Lung (tissue), 12 donors: ENCODE results near the gene GMPR. TPM values are rescaled to one million over a fixed set of nuclear protein-coding genes. Genes with fewer than 3 reads are reported as not detected.

Experiments used
- ATAC-seq: fragments of 200-7000 bp; cut with Tn5 transposase; one replicate; pipeline ENCODE4 v1.9.1; 2020; ENCODE audit warnings: moderate number of reproducible peaks; ENCODE audit not compliant: insufficient read depth, low FRiP score
- DNase-seq, 3 donors: peaks; one replicate each; pipeline ENCODE4 v3.0.0-alpha.2; 2013 to 2017
- H3K27ac ChIP-seq, 2 donors: one replicate each; pipeline ENCODE4 v1.5.1; 2013; ENCODE audit warnings: mild to moderate bottlenecking in 2 of 2, moderate library complexity in 2 of 2, control low read depth in 1 of 2, inconsistent platforms in 1 of 2, low read depth in 1 of 2, low read length in 1 of 2
- H3K27me3 ChIP-seq, 3 donors: one replicate each; pipeline ENCODE4 v1.5.1; 2013; ENCODE audit warnings: low read length in 2 of 3; ENCODE audit not compliant: control insufficient read depth in 3 of 3, insufficient read depth in 3 of 3
- H3K36me3 ChIP-seq, 4 donors: one replicate each; pipeline ENCODE4 v1.5.1; 2013; ENCODE audit warnings: low read length in 4 of 4, mild to moderate bottlenecking in 1 of 4, moderate library complexity in 1 of 4; ENCODE audit not compliant: control insufficient read depth in 4 of 4, insufficient read depth in 4 of 4
- H3K4me1 ChIP-seq, 5 donors: one replicate each; pipeline ENCODE4 v1.5.1; 2013; ENCODE audit warnings: low read length in 5 of 5, mild to moderate bottlenecking in 2 of 5, moderate library complexity in 1 of 5; ENCODE audit not compliant: control insufficient read depth in 5 of 5, insufficient read depth in 5 of 5
- H3K4me3 ChIP-seq: one replicate; pipeline ENCODE4 v1.5.1; 2013; ENCODE audit warnings: mild to moderate bottlenecking, control low read depth, moderate library complexity
- H3K9ac ChIP-seq, 2 donors: one replicate each; pipeline ENCODE4 v1.5.1; 2013; ENCODE audit warnings: low read length in 2 of 2, control low read depth in 1 of 2; ENCODE audit not compliant: insufficient read depth in 1 of 2
- H3K9me3 ChIP-seq, 4 donors: one replicate each; pipeline ENCODE4 v1.5.1; 2013; ENCODE audit warnings: low read length in 3 of 4, mild to moderate bottlenecking in 1 of 4, moderate library complexity in 1 of 4; ENCODE audit not compliant: control insufficient read depth in 4 of 4, insufficient read depth in 3 of 4
- CTCF ChIP-seq: IDR thresholded peaks from 2 replicates; pipeline ENCODE4 v1.5.1; 2012; ENCODE audit warnings: mild to moderate bottlenecking; ENCODE audit errors: control extremely low read depth, extremely low read depth
- WGBS, 2 donors: extraction: QIAGEN DNeasy Blood & Tissue Kit; methylation state at CpG; one replicate each; pipeline ENCODE4 v1.1.7; 2013; 5-methylcytosine and 5-hydroxymethylcytosine counted together
- polyA plus RNA-seq, 2 donors: library from polyadenylated mRNA; stranded (reverse); fragments of 200-250 nt; gene quantifications; one replicate each; pipeline ENCODE4 v1.2.1, GENCODE V29; 2013
- total RNA-seq, 2 donors: library from RNA; depleted of rRNA in 1 of 2; stranded (reverse); fragments of >200 nt in 1 of 2; gene quantifications; one replicate each; pipeline ENCODE4 v1.2.1, GENCODE V29; 2014 to 2021
- donor health status: control.
- donor health status: control.
- donor health status: Bipolar disorder and iron deficiency.
- donor health status: healthy.
- donor health status: DM: yes; HTN: yes; CAD: no.

The GMPR gene
- total and polyA plus RNA-seq, 4 donors, result 8.6 to 16.6 (median 12.9) TPM

- WGBS, 2 donors, result 65 to 80% methylated on average over 2 of the region's 2 CpGs
- H3K4me1 ChIP-seq, result peaks cover 0 to 5% (median 3%) of the 10 kb centered on the region in 5 donors
- H3K36me3 ChIP-seq, result peaks cover 0 to 9% (median 3%) of the 10 kb centered on the region in 4 donors
- ATAC-seq (no peak), DNase-seq (no peak)
- H3K4me3 ChIP-seq, result no peak overlapping the region
- H3K9ac ChIP-seq, result no peak overlapping the region
- no peak overlapping the region for H3K27ac ChIP-seq
- no peak for TF ChIP-seq CTCF
- peaks cover 0 to 2% (median 0%) of the 10 kb centered on the region in 4 donors for H3K9me3 ChIP-seq
- H3K27me3 ChIP-seq, result no peaks in the 10 kb centered on the region
Observed at GRCh38 chr6:16252686-16253299, 14.4 kb downstream of the GMPR start.

- no peak for TF ChIP-seq CTCF
- WGBS, 2 donors, result 92 to 93% methylated on average over 10 of the region's 10 CpGs
Observed at GRCh38 chr6:16253399-16254144, 15.2 kb downstream of the GMPR start.

GRCh38 chr6:16254535-16254934 lies 16.1 kb downstream of the GMPR start:
- H3K4me1 ChIP-seq, result peaks cover 0 to 12% (median 3%) of the 10 kb centered on the region in 5 donors
- H3K9me3 ChIP-seq, result peaks cover 0 to 2% (median 0%) of the 10 kb centered on the region in 4 donors
- TF ChIP-seq CTCF, result no peak
- no peak for ATAC-seq
- DNase-seq, result no peak
- H3K36me3 ChIP-seq, result peaks cover 0 to 9% (median 3%) of the 10 kb centered on the region in 4 donors
- H3K27ac ChIP-seq, result no peak overlapping the region
- H3K9ac ChIP-seq, result no peak overlapping the region
- H3K27me3 ChIP-seq, result no peaks in the 10 kb centered on the region
- WGBS, 2 donors, result 96 to 97% methylated on average over 9 of the region's 9 CpGs
- no peak overlapping the region for H3K4me3 ChIP-seq

More at GRCh38 chr6:16253399-16254144, 15.2 kb downstream of the GMPR start:
- no peak for DNase-seq
- Histone ChIP-seq H3K4me3 (no peak overlapping the region), H3K36me3 (peaks cover 0 to 9% (median 3%) of the 10 kb centered on the region in 4 donors), H3K27me3 (no peaks in the 10 kb centered on the region), H3K4me1 (peaks cover 0 to 10% (median 3%) of the 10 kb centered on the region in 5 donors), H3K9ac (no peak overlapping the region), H3K27ac (no peak overlapping the region), H3K9me3 (peaks cover 0 to 2% (median 0%) of the 10 kb centered on the region in 4 donors)
- ATAC-seq, result no peak
